ENCODE measurements around the gene PDE3B.
A peak's percentile ranks its signal among the peaks of the same experiment; 100 is the strongest.
"Not testable (repeated sequence)": the region's sequence is repeated elsewhere in the genome, so short reads cannot be mapped to it uniquely, and the experiment has no call there.

Gene PDE3B

DNA sequence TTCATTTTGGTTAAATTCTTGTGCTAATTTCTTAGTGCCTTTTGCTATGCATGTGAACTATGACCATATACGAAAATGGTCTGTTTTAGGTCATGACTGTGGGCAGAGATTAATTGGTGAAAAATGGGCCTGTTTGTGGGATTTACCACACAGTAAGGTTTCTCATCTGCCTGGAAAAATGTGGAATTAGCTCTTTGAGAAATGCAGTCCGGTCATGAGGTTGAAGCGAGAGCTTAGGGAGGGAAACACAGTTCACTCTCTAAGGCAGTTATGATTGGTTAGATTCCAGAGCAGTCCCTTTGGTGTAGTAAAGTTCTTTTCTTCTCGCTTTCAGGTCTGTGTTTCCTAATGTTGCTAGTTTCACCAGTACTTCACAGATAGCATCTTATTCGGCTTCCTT is 1.2 kb upstream of the PDE3B start:
- DNase-seq, result no peak

DNA sequence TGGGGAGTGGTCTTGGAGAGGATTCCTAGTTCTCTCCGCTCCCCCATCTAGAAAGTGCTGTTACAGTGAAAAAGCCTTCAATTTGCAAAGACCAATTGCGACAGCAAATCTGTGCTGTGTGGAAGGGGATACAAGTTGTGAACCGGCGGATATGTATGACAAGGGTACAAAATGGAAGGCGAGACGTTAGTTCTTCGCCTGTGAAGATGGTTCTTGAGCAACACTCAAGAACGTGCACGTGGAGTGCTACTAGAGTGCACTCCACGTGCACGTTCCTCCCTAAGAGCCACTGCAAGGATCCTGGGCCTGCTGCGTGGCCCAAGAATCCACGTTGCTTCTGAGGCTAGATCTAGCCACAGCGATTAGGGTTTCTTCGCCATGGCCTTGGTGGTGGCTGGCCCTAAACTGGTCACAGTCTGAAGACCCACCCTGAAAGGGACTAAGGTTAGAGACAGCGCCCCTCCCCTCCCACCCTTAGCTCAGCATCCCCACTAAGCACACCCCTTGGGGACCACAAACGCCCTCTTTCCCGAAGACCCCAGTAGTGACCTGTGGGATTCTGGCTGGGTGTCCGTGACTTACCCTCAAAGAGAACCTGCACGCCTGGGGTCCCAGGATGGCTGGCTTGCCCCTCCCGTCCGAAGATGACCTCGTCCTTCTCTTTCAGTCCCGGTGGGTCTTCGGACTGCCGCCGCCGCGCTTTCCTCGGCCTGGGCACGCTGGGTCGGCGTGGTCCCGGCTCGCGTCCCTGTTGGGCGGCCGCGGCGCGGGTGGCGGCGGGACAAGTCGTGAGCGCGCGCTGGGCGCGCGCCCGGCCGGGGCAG is 519 bp upstream of the PDE3B start:
- no peak for DNase-seq

GRCh38 chr11:14644226-14645014 is 816 bp downstream of the PDE3B start:
- DNase-seq, result peak; percentile 72

DNA sequence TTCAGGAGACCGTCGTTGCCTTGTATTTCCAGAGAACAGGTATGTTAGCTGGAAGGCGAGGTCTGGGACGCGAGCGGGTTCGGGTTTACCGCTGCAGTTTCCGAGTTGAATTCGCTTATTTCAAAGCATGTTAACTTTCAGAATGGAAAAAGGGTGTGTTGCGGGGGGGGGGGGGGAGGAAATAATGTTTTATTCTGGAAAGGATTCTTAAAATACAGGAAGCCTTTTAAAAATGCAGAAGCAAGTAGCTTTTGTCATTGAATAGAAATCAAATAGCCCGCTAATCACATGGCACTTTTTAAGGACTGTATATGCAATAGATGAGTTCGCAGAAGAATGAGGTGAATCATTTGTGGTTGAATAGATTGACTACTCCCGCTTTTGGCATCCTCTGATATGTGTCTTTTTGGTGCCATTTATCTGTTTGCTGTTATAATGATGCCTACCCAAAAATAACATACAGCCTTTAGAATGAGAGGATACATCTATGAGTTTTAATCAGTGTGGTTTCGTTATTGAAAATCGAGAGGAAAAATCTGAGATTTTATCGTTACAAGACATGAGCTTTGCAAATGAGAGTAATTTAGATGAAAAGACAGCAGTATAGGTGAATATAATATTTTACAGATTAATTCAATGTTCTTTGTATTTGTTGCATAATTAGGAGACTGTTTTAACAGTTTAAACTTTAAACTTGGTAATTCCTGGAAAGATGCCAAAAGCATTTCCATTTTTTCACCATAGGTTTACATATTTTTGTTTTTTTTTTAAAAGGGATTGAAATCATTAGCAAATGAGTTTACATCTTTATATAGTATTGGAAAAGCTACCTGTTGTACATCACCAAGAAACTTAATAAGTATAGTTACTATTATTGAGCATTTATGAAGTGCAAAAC is 1.7 kb downstream of the PDE3B start:
- peak; percentile 53 for DNase-seq

DNA sequence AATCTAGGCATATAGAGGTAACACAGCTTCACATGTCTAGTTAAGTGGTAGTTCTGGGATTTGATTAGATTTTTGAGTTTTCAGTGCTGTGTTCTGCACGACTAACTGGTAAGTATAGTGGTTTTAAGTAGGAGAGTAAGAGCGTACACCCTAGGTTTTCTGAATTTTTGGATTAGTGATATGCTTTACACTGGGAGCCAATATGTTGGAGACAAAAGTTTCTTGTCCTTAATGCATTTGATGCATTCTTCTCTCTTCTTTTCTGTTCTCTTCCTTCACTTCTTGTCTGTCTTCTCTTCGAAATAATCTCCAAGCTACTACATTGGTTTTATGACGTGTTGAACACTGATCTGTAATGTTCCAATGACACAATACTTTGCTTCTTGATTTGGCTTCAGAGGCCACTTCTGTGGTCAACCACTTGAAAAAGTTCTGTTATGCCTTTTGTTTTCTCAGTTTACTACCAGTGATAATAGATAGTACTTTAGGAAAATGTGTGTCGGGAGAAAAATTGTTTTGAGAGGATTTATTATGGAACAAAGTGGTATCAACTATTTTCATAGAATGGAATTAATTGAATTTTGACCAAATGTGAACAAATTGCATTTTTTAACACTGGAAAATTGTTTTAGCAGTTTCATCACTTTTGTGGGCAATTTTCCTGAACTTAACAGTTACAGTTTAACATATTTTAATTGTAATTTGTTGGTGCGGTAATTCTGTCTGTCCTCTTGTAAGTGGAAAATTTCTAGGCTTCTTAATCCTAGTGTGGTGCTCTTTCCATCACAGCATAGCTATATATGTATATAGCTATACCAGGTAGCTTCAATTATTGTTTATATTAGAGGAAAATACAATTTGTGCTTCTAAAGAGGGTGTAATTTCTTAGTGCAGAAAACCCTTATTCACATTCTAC is 2.6 kb downstream of the PDE3B start:
- DNase-seq, result no peak

GRCh38 chr11:14650064-14650463 is 6.5 kb downstream of the PDE3B start:
- DNase-seq, result no peak

DNA sequence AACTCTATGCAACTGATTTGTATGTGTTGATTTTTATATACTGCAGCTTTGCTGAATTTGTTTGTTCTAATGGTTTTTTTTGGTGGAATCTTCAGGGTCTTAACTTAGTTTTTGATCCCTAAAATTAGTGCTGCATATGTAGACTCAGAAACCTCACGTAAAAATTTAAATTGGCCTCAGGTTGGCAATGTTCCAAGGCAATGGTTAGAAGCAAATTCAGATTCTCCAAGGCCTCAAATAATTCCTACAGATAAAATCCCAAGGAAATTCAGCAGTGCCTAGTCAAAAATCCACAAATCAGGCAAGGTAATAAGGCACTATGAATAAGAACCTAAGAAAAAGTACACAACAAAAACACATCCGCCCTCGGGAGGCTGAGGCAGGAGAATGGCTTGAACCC is 9.5 kb downstream of the PDE3B start:
- DNase-seq, result no peak

GRCh38 chr11:14655435-14655834 is 11.8 kb downstream of the PDE3B start:
- DNase-seq, result no peak

GRCh38 chr11:14656536-14657457 is 13.2 kb downstream of the PDE3B start:
- no peak for DNase-seq

DNA sequence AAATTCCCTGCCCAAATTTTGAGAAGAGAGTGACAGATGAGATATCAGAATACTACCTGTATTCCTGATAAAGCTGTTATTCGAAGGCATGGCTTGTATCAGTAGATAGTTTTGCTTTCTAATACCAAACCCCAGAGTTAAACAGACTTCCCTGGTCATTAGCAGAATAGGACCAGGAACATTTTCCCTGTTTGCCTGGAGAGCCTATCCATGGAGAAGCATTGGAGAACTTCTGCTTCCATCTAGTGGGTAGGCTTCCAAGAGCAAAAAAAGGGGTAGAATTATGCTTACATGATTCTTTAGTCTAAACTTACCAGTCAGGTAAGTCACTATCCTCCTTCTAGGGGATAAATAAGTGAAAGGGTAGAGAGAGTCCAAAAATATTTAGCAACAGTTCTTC is 14.2 kb downstream of the PDE3B start:
- DNase-seq, result no peak

DNA sequence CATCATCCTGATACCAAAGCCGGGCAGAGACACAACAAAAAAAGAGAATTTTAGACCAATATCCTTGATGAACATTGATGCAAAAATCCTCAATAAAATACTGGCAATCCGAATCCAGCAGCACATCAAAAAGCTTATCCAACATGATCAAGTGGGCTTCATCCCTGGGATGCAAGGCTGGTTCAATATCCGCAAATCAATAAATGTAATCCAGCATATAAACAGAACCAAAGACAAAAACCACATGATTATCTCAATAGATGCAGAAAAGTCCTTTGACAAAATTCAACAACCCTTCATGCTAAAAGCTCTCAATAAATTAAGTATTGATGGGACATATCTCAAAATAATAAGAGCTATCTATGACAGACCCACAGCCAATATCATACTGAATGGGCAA is 21.3 kb downstream of the PDE3B start:
- not testable (repeated sequence) for DNase-seq

DNA sequence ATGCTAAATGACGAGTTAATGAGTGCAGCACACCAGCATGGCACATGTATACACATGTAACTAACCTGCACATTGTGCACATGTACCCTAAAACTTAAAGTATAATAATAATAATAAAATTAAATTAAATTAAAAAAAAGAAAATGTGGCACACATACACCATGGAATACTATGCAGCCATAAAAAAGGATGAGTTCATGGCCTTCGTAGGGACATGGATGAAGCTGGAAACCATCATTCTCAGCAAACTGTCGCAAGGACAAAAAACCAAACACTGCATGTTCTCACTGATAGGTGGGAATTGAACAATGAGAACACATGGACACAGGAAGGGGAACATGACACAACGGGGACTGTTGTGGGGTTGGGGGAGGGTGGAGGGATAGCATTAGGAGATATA is 23.7 kb downstream of the PDE3B start:
- not testable (repeated sequence) for DNase-seq

- no peak for DNase-seq
These were observed 25.2 kb downstream of the PDE3B start for GRCh38 chr11:14668731-14669301.

DNA sequence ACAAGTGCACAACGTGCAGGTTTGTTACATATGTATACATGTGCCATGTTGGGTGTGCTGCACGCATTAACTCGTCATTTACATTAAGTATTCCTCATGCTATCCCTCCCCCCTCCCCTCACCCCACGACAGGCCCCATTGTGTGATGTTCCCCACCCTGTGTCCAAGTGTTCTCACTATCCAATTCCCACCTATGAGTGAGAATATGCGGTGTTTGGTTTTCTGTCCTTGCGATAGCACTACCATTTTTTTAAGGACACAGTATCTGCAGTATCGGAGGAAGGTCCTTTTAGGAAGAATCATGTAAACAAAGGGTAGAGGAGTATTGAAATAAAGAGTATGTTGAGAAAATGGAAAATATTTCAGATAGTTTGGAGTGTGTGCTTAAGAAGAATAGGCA is 25.9 kb downstream of the PDE3B start:
- no peak for DNase-seq

- DNase-seq, result no peak
These were observed 26.4 kb downstream of the PDE3B start for GRCh38 chr11:14669958-14670357.

DNA sequence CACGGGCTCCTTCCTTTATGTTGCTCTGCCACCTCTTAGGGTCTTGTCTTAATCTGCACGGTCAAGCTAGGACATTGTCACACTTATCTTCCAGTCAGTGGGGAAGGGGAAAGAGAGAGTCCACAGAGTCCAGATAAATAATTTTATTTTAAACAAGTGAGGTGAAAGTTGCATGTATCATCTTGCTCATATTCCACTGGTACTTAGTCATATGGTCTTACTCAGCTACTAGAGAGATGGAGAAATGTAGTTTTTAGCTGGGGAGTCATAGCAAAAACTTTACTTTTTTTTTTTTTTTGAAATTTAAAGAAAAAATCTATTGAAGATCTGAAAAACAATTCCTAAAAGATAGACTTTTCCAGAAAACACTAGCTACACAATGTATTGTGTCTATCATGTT is 29.0 kb downstream of the PDE3B start:
- DNase-seq, result no peak

DNA sequence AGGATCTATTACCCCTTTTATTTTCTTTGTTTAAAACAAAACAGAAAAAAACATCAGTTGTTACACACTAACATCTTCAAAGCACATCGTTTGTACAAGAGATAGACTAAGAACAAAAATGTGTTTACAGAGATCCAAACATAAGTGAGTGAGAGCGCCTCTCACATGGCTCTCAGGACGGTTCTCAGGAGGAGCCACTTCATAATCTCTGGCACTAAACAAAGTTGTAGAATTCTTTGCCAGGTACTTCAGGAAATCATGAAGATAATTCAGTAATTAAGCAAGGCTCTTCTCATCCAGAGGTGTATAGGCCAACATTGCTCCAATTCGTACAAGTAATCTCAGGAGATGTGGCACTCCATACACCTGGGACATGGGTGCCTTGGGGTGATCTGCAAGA is 29.8 kb downstream of the PDE3B start:
- DNase-seq, result no peak

- no peak for DNase-seq
These were observed 30.3 kb downstream of the PDE3B start for GRCh38 chr11:14673824-14674405.

DNA sequence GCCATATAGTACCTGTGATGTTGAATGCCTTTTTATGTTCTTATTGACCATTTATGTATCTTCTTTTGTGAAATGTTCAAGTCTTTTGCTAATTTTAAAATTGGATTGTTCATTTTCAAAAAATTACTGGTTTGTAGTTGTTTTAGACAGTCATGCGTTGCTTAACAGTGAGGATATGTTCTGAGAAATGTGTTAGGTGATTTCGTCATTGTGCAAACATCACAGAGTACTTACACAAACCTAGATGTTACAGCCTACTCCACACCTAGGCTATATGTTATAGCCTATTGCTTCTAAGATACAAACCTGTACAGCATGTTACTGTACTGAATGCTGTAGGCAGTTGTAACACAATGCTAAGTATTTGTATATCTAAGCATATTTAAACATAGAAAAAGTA is 32.5 kb downstream of the PDE3B start:
- no peak for DNase-seq

GRCh38 chr11:14677146-14677545 is 33.5 kb downstream of the PDE3B start:
- no peak for DNase-seq
